CD14-positive monocyte (primary cell): ENCODE data around the gene SLC39A7. TPM values are rescaled to one million over a fixed set of nuclear protein-coding genes. Genes with fewer than 3 reads are reported as not detected.

Experiments
- DNase-seq, 3 donors: peaks; one replicate each; pipeline ENCODE4 v3.0.0-alpha.2; 2011 to 2022
- H2AFZ ChIP-seq: 2 replicates; pipeline ENCODE4 v1.6.0; 2012; ENCODE audit warnings: mild to moderate bottlenecking, low read depth, low read length, inconsistent platforms; ENCODE audit not compliant: insufficient read depth, poor library complexity, severe bottlenecking
- H3K27ac ChIP-seq, 2 donors: 1 replicate in 1 of 2; 2 replicates in 1 of 2; pipeline ENCODE4 v1.5.1; 2012 to 2013; ENCODE audit warnings: low read length in 2 of 2, control low read depth in 1 of 2, inconsistent platforms in 1 of 2, low read depth in 1 of 2, mild to moderate bottlenecking in 1 of 2
- H3K27me3 ChIP-seq, 2 donors: one replicate each; pipeline versions ENCODE4 v1.6.0 to v1.6.1; 2011 to 2013; ENCODE audit warnings: low read length in 2 of 2; ENCODE audit not compliant: control insufficient read depth in 2 of 2, insufficient read depth in 2 of 2
- H3K36me3 ChIP-seq, 2 donors: replicated peaks in 1 of 2; 1 replicate in 1 of 2; 2 replicates in 1 of 2; pipeline versions ENCODE4 v1.5.1 to v1.6.1; 2012 to 2013; ENCODE audit warnings: low read length in 2 of 2, control low read depth in 1 of 2, inconsistent platforms in 1 of 2, mild to moderate bottlenecking in 1 of 2; ENCODE audit not compliant: insufficient read depth in 2 of 2, control insufficient read depth in 1 of 2
- H3K4me1 ChIP-seq, 2 donors: 1 replicate in 1 of 2; 2 replicates in 1 of 2; pipeline versions ENCODE4 v1.5.1 to v1.6.1; 2012 to 2013; ENCODE audit warnings: low read length in 2 of 2, control low read depth in 1 of 2, inconsistent platforms in 1 of 2, mild to moderate bottlenecking in 1 of 2, moderate library complexity in 1 of 2; ENCODE audit not compliant: insufficient read depth in 2 of 2, control insufficient read depth in 1 of 2
- H3K4me2 ChIP-seq: replicated peaks from 2 replicates; pipeline ENCODE3; 2012; ENCODE audit warnings: low read length, moderate library complexity, mild to moderate bottlenecking; ENCODE audit not compliant: poor library complexity, severe bottlenecking; ENCODE audit errors: extremely low read depth
- H3K4me3 ChIP-seq, 3 experiments: fragments of 200-600 bp in 1 of 3; sonication (generic) in 1 of 3; replicated peaks in 1 of 3; 1 replicate in 2 of 3; 2 replicates in 1 of 3; pipeline ENCODE4 v1.5.1; 2011 to 2013; ENCODE audit warnings: low read length in 3 of 3, mild to moderate bottlenecking in 3 of 3, control low read depth in 2 of 3, low read depth in 2 of 3, inconsistent platforms in 1 of 3, moderate library complexity in 1 of 3
- H3K79me2 ChIP-seq: 2 replicates; pipeline ENCODE4 v1.6.0; 2012; ENCODE audit warnings: mild to moderate bottlenecking, control low read depth, inconsistent platforms, low read length, moderate library complexity; ENCODE audit not compliant: insufficient read depth
- H3K9ac ChIP-seq: 2 replicates; pipeline ENCODE4 v1.6.0; 2017; ENCODE audit warnings: low read length, mild to moderate bottlenecking; ENCODE audit not compliant: insufficient read depth, poor library complexity, severe bottlenecking
- H3K9me3 ChIP-seq, 2 donors: replicated peaks in 1 of 2; 1 replicate in 1 of 2; 2 replicates in 1 of 2; pipeline versions ENCODE4 v1.5.1 to v1.6.1; 2012 to 2013; ENCODE audit warnings: low read length in 2 of 2, control low read depth in 1 of 2; ENCODE audit not compliant: control insufficient read depth in 1 of 2, insufficient read depth in 1 of 2
- H4K20me1 ChIP-seq: 2 replicates; pipeline ENCODE4 v1.6.0; 2012; ENCODE audit warnings: mild to moderate bottlenecking, low read length, control low read depth, moderate library complexity; ENCODE audit not compliant: insufficient read depth
- H3K27ac Mint-ChIP-seq, 7 donors: one replicate each; pipeline ENCODE4 v1.8.0; 2020; ENCODE audit warnings: mild to moderate bottlenecking in 7 of 7, mixed read lengths in 7 of 7, moderate library complexity in 6 of 7, inconsistent platforms in 2 of 7
- H3K27me3 Mint-ChIP-seq, 3 donors: one replicate each; pipeline ENCODE4 v1.8.0; 2021 to 2022; ENCODE audit warnings: low read depth in 3 of 3, mild to moderate bottlenecking in 3 of 3, mixed read lengths in 3 of 3, moderate library complexity in 3 of 3, inconsistent platforms in 1 of 3
- H3K36me3 Mint-ChIP-seq, 2 donors: one replicate each; pipeline ENCODE4 v1.8.0; 2020; ENCODE audit warnings: mixed read lengths in 2 of 2, inconsistent platforms in 1 of 2, mild to moderate bottlenecking in 1 of 2
- H3K4me1 Mint-ChIP-seq: one replicate; pipeline ENCODE4 v1.8.0; 2020; ENCODE audit warnings: mild to moderate bottlenecking, mixed read lengths
- H3K4me3 Mint-ChIP-seq, 2 donors: one replicate each; pipeline ENCODE4 v1.8.0; 2020; ENCODE audit warnings: mild to moderate bottlenecking in 2 of 2, mixed read lengths in 2 of 2, moderate library complexity in 1 of 2
- H3K9me3 Mint-ChIP-seq, 7 donors: one replicate each; pipeline ENCODE4 v1.8.0; 2020 to 2022; ENCODE audit warnings: mixed read lengths in 7 of 7, mild to moderate bottlenecking in 6 of 7, moderate library complexity in 6 of 7, inconsistent platforms in 2 of 7
- CTCF ChIP-seq: fragments of 200-600 bp; IDR thresholded peaks from one replicate; pipeline ENCODE4 v1.8.0; 2022; ENCODE audit warnings: antibody characterized with exemption, mild to moderate bottlenecking
- WGBS: methylation state at CpG from one replicate; pipeline ENCODE4 v1.1.5; 2013; ENCODE audit warnings: missing lambda C conversion rate; ENCODE audit not compliant: insufficient coverage; 5-methylcytosine and 5-hydroxymethylcytosine counted together
- intact Hi-C, 2 donors: fragments of 100-400 bp; cut with micrococcal nuclease; formaldehyde crosslinking; loops; one replicate each; pipeline versions ENCODE4 v1.15.0 to v1.15.1; 2023
- polyA plus RNA-seq, 3 donors: library from polyadenylated mRNA; depleted of rRNA in 1 of 3; unstranded in 2 of 3; stranded (reverse) in 1 of 3; fragments of 300-500 nt in 2 of 3; fragments of >200 nt in 1 of 3; fragmentation: Illumina TruSeq in 2 of 3; gene quantifications; 1 replicate in 2 of 3; 2 replicates in 1 of 3; pipeline ENCODE4 v1.2.3, GENCODE V29; 2012 to 2021

SLC39A7 gene
- polyA plus RNA-seq, 3 donors = 14.5 to 32.7 (median 17.7) TPM

- intact Hi-C loops = loop anchor here in 1 of 2 donors (10.0 kb wide), 1 partner anchor 52 kb away; no protein-coding TSS in a partner anchor
- Histone ChIP-seq H2AFZ (no peak overlapping the region), H3K9me3 (no peaks in the 10 kb centered on the region), H3K4me3 (peak overlapping the region in 1 of 3 experiments; percentile 21), H3K27me3 (peaks cover 23 to 48% of the 10 kb centered on the region in 2 donors), H3K4me2 (peak overlapping the region; percentile 39), H3K9ac (no peak overlapping the region), H4K20me1 (peaks cover 46% of the 10 kb centered on the region), H3K4me1 (peaks cover 10 to 12% of the 10 kb centered on the region in 2 donors), H3K36me3 (peaks cover 37 to 40% of the 10 kb centered on the region in 2 donors), H3K79me2 (no peaks in the 10 kb centered on the region), H3K27ac (no peak overlapping the region)
- peak overlapping the region; percentile 62 to 87 for H3K4me3 Mint-ChIP-seq
- under 1% methylated on average over 33 of the region's 72 CpGs for WGBS
- TF ChIP-seq CTCF = no peak
- DNase-seq = no peak
- H3K9me3 Mint-ChIP-seq = peaks cover 0 to 13% (median 3%) of the 10 kb centered on the region in 7 donors
- H3K27ac Mint-ChIP-seq = no peak overlapping the region
- H3K36me3 Mint-ChIP-seq = peaks cover 41 to 42% of the 10 kb centered on the region in 2 donors
- H3K27me3 Mint-ChIP-seq = peaks cover 39 to 48% (median 41%) of the 10 kb centered on the region in 3 donors
- peaks cover 26% of the 10 kb centered on the region for H3K4me1 Mint-ChIP-seq
Measured at GRCh38 chr6:33192671-33193602, 7.7 kb upstream of the SLC39A7 start.

GRCh38 chr6:33193619-33194018 is 7.0 kb upstream of the SLC39A7 start:
- Mint-ChIP-seq H3K4me3 (peak overlapping the region in 1 of 2 donors; percentile 68), H3K27me3 (peaks cover 36 to 44% (median 39%) of the 10 kb centered on the region in 3 donors), H3K4me1 (peaks cover 33% of the 10 kb centered on the region), H3K27ac (no peak overlapping the region), H3K9me3 (peaks cover 0 to 13% (median 3%) of the 10 kb centered on the region in 7 donors), H3K36me3 (peaks cover 43 to 48% of the 10 kb centered on the region in 2 donors)
- Histone ChIP-seq H3K9ac (no peak overlapping the region), H3K36me3 (peaks cover 37 to 40% of the 10 kb centered on the region in 2 donors), H3K9me3 (no peaks in the 10 kb centered on the region), H3K4me2 (peak overlapping the region; percentile 39), H3K27ac (no peak overlapping the region), H3K4me3 (no peak overlapping the region), H3K79me2 (peaks cover 5% of the 10 kb centered on the region), H4K20me1 (peaks cover 53% of the 10 kb centered on the region), H3K4me1 (peaks cover 12 to 17% of the 10 kb centered on the region in 2 donors), H3K27me3 (peaks cover 23 to 48% of the 10 kb centered on the region in 2 donors), H2AFZ (no peak overlapping the region)
- DNase-seq = no peak
- WGBS = no CpG with 5 or more reads among the region's 6 CpGs
- no peak for TF ChIP-seq CTCF
- intact Hi-C loops = loop anchor here in 1 of 2 donors (10.0 kb wide), 1 partner anchor 51 kb away; no protein-coding TSS in a partner anchor
